DMS153 treated with DMSO at 0.1 percent for 48 hours (cell line): ENCODE measurements around the gene ZDHHC9.

ENCODE experiments used
- DNase-seq: peaks from one replicate; lab custom pipeline; 2025; ENCODE audit not compliant: unreplicated experiment; lab: John Stamatoyannopoulos, UW

Gene ZDHHC9

DNA sequence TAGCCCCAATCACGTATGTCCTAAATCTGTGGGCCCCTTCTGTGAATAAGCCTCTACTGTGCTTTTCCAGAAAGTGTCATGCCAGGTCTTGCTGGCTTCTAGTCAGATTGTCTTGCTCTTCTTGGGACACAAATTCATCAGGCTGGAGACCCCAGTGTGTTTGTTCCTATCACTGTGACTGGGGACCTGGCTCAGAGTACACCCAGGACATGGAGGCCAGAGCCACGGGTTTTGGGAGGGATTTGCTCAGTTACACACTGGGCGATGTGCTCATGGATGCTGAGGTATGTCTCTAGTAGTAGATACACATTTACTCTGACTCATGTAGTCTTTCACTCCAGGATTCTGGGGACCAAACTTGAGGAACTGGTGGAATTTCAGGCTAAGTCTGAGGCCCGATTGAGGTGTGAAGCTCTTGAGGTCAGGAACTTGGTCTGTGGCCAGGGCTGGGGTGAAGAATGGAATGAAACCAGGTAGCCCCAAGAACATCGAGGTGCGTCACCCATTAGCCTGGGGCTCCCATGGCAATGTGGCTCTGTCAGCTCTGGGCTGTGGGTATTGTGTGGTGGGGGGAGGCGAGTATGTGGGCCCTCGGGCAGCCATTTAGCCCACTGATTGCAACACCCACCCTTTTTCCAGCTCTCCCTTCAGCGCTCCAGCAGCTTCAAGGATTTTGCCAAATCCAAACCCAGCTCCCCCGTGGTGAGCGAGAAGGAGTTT, 56.2 kb downstream of the ZDHHC9 start:
- DNase-seq = no peak

DNA sequence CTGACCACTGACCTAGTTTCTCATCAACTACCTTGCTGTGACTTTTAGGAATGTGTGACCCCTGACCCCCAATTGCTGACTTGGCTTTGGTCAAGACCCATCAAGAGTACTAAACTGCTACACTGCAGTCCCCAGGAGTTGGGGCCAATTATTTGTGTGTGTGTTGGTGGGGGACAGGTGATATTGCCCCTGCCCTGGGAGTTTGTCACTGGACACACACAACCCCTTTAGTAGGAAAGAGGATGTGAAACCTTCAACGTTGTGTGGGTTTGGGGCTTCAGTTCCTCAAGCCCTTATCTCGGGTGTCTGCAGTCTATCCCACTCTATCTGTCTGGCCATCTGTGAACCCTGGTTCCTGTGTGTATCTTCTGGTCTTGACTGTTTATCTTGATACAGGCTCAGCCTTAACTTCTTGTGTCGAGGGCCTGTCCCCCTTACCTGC, 57.5 kb downstream of the ZDHHC9 start:
- DNase-seq = no peak

DNA sequence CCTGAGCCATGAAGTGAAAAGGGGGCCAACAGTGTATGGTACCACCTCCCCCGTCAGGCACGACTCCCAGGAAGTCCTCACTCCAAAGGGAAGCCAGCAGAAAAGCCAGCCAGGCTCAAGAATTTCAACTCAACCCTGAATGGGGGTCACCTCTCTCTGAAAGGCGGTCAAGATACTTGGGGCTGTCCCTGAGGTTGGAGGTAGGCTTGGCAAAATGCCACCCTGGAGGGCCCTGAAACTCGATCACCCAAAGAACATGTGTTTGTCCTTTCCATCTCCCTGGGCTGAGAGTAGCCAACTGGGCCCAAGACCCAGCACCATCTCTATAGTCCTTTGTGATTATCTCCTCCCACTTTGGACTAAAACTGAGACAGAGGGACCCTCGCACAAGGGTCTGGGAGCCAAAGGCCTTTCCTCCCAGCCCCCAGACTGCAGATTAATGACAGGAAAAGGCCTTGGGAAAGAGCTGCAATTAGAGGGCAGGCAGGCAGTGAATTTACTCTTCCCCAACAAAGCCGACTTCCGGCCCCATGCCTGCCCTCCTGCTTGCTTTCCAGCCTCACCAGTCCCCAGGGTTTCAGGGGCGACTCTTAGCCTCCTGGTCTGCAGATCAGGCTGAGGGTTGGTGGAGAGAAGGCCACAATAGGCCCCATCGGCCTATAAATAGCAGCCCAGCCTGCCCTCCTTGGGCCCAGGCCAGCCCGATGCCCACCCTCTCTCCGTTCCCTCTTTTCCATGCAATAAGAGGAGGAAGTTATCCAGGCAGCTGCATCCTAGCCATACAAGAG, 58.3 kb downstream of the ZDHHC9 start:
- no peak for DNase-seq

- DNase-seq = no peak
Measured at GRCh38 chrX:129784371-129784770, 59.3 kb downstream of the ZDHHC9 start.

GRCh38 chrX:129783291-129783713, 60.4 kb downstream of the ZDHHC9 start:
- DNase-seq = no peak

DNA sequence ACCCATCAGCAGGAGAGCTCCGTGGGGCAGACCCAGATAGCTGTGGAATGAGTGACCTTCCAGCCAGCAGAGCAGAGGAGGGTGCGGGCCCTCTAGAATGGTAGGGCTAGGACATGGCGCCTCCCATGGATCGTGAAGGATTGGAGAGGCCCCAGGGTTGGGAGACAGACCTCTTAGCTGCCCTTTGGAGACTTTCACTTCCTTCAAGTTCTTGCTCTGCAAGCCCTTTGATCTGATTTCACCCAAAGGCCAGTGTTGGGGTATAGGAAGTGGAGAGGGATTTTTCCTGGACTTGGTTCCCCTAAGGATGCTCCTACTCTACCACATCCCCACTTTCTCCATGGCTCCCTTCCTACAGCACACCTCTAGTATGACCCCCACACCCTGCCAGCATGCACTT, 61.0 kb downstream of the ZDHHC9 start:
- no peak for DNase-seq

GRCh38 chrX:129781680-129782495, 61.8 kb downstream of the ZDHHC9 start:
- DNase-seq = no peak

- DNase-seq = no peak
Measured at GRCh38 chrX:129781134-129781672, 62.5 kb downstream of the ZDHHC9 start.

DNA sequence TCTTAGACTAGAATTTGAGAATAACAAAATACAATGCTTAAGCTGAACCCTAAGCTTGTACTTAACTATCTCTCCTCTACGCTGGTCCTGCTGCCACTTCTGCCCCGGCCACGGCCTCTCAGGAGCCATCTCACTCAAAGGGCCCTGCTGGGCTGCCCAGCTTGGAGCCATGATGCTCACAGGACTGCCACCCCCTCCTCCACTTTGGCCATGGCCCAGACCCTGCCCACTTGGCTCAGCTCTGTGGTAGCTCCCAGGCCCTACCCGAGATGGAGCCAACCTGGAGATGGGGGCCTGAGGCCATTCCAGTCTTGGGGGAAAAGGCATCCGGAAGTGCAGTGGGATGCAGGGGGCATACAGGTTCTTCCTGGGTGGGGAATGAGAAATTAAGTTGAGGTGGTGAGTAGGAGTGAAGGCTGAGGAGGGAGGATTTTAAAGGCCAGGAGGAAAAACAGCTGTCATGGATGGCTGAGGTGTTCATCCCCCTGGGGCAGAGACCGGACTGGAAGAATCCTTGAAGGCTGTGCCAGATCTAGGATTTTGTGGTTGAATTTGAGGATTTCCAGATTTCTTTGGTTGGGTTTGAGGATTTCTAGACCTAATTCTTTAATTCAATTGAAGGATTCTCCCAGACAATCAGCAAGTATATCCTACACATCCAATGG, 63.1 kb downstream of the ZDHHC9 start:
- DNase-seq = no peak

- no peak for DNase-seq
Measured at GRCh38 chrX:129779747-129780146, 63.9 kb downstream of the ZDHHC9 start, which contains the start of gene SASH3. TSS of gene SASH3 (plus strand) at chrX:129779949. CDS start at chrX:129780098, 149 bp downstream.

- DNase-seq = no peak
Measured at GRCh38 chrX:129779086-129779672, 64.5 kb downstream of the ZDHHC9 start.

- peak; percentile 53 for DNase-seq
Measured at GRCh38 chrX:129777218-129778030, 66.3 kb downstream of the ZDHHC9 start.

DNA sequence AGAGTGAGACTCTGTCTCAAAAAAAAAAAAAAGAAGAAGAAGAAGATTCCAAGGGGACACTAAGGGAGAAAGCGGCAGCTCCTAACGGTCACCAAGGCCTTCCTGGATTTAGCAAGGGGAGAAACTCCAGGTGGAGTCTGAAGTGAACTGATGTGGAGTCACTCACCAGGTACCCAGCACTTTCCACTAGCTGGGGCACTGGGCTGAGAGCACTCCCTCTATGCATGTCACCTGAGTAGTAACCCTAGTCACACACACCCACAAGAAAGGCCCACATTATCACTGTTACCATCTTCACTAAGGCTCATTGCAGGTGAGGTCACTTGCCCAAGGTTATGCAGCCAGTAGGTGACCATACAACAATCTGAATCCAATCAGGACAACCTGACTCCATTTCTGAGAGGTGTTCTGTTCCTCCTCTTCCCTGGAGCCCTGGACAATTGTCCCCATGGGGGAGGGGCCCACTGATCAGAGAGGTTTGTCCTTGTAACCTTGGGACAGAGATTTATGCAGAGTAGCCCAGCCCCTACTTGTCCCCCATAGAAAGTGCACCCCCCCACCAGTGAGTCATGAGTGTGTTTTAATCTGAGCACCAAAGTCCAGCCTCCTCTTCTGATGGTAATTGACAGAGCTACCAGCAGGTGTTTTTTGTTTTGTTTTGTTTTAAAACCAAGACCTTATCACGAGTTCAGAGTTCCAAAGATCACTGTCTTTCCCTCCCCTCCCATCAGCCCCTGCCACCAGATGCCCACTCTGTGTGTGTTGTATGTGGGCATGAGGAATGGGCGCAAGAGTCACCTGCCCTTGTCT, 69.8 kb downstream of the ZDHHC9 start:
- DNase-seq = no peak

DNA sequence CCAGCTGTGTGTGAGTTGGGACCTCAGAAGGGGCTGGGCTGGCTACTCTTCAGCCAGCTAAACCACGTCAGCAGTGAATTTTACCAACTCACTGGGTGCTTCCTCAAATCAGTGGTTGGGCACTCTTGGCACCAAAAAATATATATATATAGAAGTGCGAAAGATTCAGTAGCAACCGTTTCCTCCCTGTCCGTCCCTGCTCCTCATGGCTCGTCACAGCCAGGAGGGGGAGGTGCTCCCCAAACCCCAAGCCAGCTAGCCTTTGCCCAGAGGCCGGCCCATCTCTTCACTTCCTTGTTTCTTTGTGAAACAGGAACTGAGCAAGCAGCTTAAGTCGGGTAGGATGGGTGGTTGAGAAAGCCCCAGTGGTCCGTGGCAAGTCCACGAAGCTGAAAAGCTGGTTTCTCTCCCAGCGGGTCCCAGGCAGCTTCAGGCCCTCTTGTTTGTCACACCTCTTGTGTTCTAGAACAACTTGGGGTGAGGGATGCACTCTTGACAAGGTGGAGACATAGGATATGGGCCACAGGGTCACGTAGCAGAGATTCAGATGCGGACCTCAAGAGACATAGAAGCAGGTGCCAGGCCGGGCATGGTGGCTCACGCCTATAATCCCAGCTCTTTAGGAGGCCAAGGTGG, 70.8 kb downstream of the ZDHHC9 start:
- DNase-seq = no peak

GRCh38 chrX:129771266-129771995, 72.3 kb downstream of the ZDHHC9 start:
- no peak for DNase-seq

DNA sequence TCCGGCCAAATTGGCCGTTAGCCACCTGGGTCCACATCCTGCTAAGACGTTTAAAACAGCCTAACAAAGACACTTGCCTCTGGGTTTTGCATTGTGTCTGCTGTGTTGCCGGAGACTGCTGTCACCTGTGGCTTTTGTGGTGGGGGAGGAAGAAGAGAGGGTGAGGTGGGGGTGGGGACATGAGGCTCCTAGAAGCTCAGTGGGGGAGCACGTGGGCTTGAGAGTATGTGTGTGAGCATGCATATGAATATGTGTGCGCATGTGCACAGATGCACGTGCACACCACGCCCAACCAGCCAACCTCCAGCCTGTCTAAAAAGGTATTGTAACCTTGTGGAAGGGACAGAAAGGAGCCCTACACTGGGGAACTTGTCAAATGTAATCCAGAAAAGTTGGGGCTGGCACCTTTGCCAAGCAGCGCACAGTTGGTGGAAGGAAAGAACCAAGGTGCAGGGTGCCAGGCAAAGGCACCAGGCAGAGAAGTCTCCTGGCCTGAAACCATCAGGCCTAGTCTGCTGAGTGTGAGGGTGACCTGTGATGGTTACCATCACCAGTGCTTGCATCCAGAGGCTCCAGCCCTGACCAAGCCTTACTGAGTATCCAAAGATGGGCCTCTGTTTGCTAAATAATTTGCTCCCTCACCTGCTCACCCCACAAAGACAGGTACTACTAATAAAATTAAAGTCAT, 74.1 kb downstream of the ZDHHC9 start:
- DNase-seq = no peak
